Uterus (tissue), 4 donors: ENCODE data around the gene FAM24A. TPM values are rescaled to one million over a fixed set of nuclear protein-coding genes. Genes with fewer than 3 reads are reported as not detected.

Experiments
- DNase-seq, 2 donors: peaks; one replicate each; pipeline ENCODE4 v3.0.0-alpha.2; 2019 to 2020
- H3K27ac ChIP-seq, 2 donors: fragments of 200-600 bp; sonication (generic); 1 replicate in 1 of 2; 2 replicates in 1 of 2; pipeline ENCODE4 v1.5.1; 2016 to 2018
- H3K27me3 ChIP-seq, 2 donors: fragments of 200-600 bp; sonication (generic); one replicate each; pipeline ENCODE4 v1.5.1; 2018 to 2019; ENCODE audit warnings: control low read depth in 1 of 2
- H3K36me3 ChIP-seq, 2 donors: fragments of 200-600 bp; sonication (generic); one replicate each; pipeline ENCODE4 v1.5.1; 2019; ENCODE audit warnings: control low read depth in 1 of 2
- H3K4me1 ChIP-seq, 2 donors: fragments of 200-600 bp; sonication (generic); one replicate each; pipeline ENCODE4 v1.5.1; 2018 to 2019; ENCODE audit warnings: control low read depth in 1 of 2
- H3K4me3 ChIP-seq, 2 donors: fragments of 200-600 bp; sonication (generic); 1 replicate in 1 of 2; 2 replicates in 1 of 2; pipeline ENCODE4 v1.5.1; 2018 to 2019; ENCODE audit warnings: mild to moderate bottlenecking in 1 of 2
- H3K9me3 ChIP-seq, 2 donors: fragments of 200-600 bp; sonication (generic); one replicate each; pipeline ENCODE4 v1.5.1; 2019; ENCODE audit warnings: control low read depth in 1 of 2
- CTCF ChIP-seq, 4 experiments: fragments of 200-600 bp in 2 of 4; fragments of 450-650 bp in 2 of 4; sonication (generic) in 2 of 4; IDR thresholded peaks; one replicate each; pipeline ENCODE4 v1.5.1; 2016 to 2019; ENCODE audit warnings: antibody characterized with exemption in 4 of 4, mild to moderate bottlenecking in 2 of 4, moderate library complexity in 1 of 4
- POLR2A ChIP-seq, 2 donors: fragments of 450-650 bp; IDR thresholded peaks; one replicate each; pipeline ENCODE4 v1.6.1; 2016; ENCODE audit warnings: antibody characterized with exemption in 2 of 2, mild to moderate bottlenecking in 1 of 2, moderate library complexity in 1 of 2
- intact Hi-C: fragments of 100-400 bp; cut with DNase I; formaldehyde crosslinking; loops from one replicate; pipeline ENCODE4 v1.15.1; 2023; ENCODE audit warnings: low total_unique reads
- total RNA-seq, 4 donors: library from RNA; depleted of rRNA in 3 of 4; stranded (reverse); fragments of >200 nt in 3 of 4; gene quantifications; one replicate each; pipeline versions ENCODE4 v1.1.0 to v1.2.4, GENCODE V29; 2014 to 2023
- donor health status: DM: yes; HTN: yes; CAD: no.

The FAM24A gene
- total RNA-seq, 4 donors from 2014 or later: not detected

- Histone ChIP-seq H3K4me3 (no peak overlapping the region), H3K36me3 (no peaks in the 10 kb centered on the region), H3K9me3 (no peaks in the 10 kb centered on the region), H3K27ac (no peak overlapping the region), H3K27me3 (no peaks in the 10 kb centered on the region), H3K4me1 (peaks cover 0 to 5% of the 10 kb centered on the region in 2 donors)
- TF ChIP-seq POLR2A (IDR thresholded peaks at IDR 0.05) (no peak), CTCF (IDR thresholded peaks at IDR 0.05) (no peak)
- no peak for DNase-seq
- intact Hi-C loops: no loop called here
Measured at GRCh38 chr10:122957474-122957873, 47.1 kb downstream of the FAM24A start.

GRCh38 chr10:122962405-122962804 lies 52.0 kb downstream of the FAM24A start:
- no peak for TF ChIP-seq CTCF (IDR thresholded peaks at IDR 0.05)
- TF ChIP-seq POLR2A (IDR thresholded peaks at IDR 0.05): no peak
- Histone ChIP-seq H3K4me3 (no peak overlapping the region), H3K4me1 (no peaks in the 10 kb centered on the region), H3K9me3 (no peaks in the 10 kb centered on the region), H3K36me3 (no peaks in the 10 kb centered on the region), H3K27ac (no peak overlapping the region), H3K27me3 (no peaks in the 10 kb centered on the region)
- DNase-seq: no peak
- intact Hi-C loops: no loop called here

Other genes with a start within 250 kb of the FAM24A start
- not detected for gene C10orf120, start 210.8 kb upstream of the FAM24A start, total RNA-seq
- 1 to 10 TPM in 2 of 4 donors, under 1 TPM in 1, not detected in 1; 0.97 to 1.5 (median 1.3) TPM for gene CUZD1, start 64.8 kb upstream of the FAM24A start, total RNA-seq
- 1 to 10 TPM in 2 of 4 donors, under 1 TPM in 1, not detected in 1; 0.88 to 2.3 (median 2.3) TPM for gene FAM24B, start 31.0 kb upstream of the FAM24A start, total RNA-seq
- 10 to 100 TPM in 2 of 4 donors, 1 to 10 TPM in 2; 1.5 to 15.8 (median 8.5) TPM for gene C10orf88, start 43.6 kb downstream of the FAM24A start, total RNA-seq
- 10 to 100 TPM in 1 of 4 donors, 1 to 10 TPM in 2, under 1 TPM in 1; 0.77 to 11.2 (median 2.1) TPM for gene PSTK, start 69.8 kb downstream of the FAM24A start, total RNA-seq
- gene IKZF5, start 98.2 kb downstream of the FAM24A start, total RNA-seq: 10 to 100 TPM in 3 of 4 donors, 1 to 10 TPM in 1; 3.1 to 30.7 (median 21.1) TPM
- gene ACADSB, start 98.4 kb downstream of the FAM24A start, total RNA-seq: 10 to 100 TPM; 13.1 to 32.2 (median 17.2) TPM
- gene HMX3, start 225.4 kb downstream of the FAM24A start, total RNA-seq: not detected
- gene HMX2, start 237.5 kb downstream of the FAM24A start, total RNA-seq: not detected
- gene BUB3, start 243.8 kb downstream of the FAM24A start, total RNA-seq: 100 to 1,000 TPM in 2 of 4 donors, 10 to 100 TPM in 2; 57.2 to 156 (median 99.4) TPM